Measurements from ENCODE around the gene PACRG. TPM values are rescaled to one million over a fixed set of nuclear protein-coding genes. Genes with fewer than 3 reads are reported as not detected.

The PACRG gene
- polyA plus RNA-seq, 3 donors: not detected

- Mint-ChIP-seq H3K4me3 (no peak overlapping the region), H3K27me3 (ENCODE audit: low read depth in 3 of 3) (peaks cover 3 to 8% (median 4%) of the 10 kb centered on the region in 3 donors), H3K36me3 (no peaks in the 10 kb centered on the region), H3K4me1 (peaks cover 14% of the 10 kb centered on the region), H3K9me3 (peaks cover 5 to 14% (median 8%) of the 10 kb centered on the region in 7 donors), H3K27ac (no peak overlapping the region)
- Histone ChIP-seq H3K4me3 (replicated peaks in 1 of 3; ENCODE audit: low read depth in 2 of 3, low read length in 3 of 3) (no peak overlapping the region), H3K36me3 (replicated peaks in 1 of 2; ENCODE audit: control insufficient read depth in 1 of 2, insufficient read depth in 2 of 2, low read length in 2 of 2) (no peaks in the 10 kb centered on the region), H2AFZ (ENCODE audit: insufficient read depth, low read depth, low read length, poor library complexity, severe bottlenecking) (no peak overlapping the region), H3K4me1 (ENCODE audit: control insufficient read depth in 1 of 2, insufficient read depth in 2 of 2, low read length in 2 of 2) (peaks cover 7 to 9% of the 10 kb centered on the region in 2 donors), H3K27ac (ENCODE audit: low read depth in 1 of 2, low read length in 2 of 2) (no peak overlapping the region), H4K20me1 (ENCODE audit: insufficient read depth, low read length) (no peaks in the 10 kb centered on the region), H3K9ac (ENCODE audit: insufficient read depth, low read length, poor library complexity, severe bottlenecking) (no peak overlapping the region), H3K79me2 (ENCODE audit: insufficient read depth, low read length) (no peaks in the 10 kb centered on the region), H3K27me3 (ENCODE audit: control insufficient read depth in 2 of 2, insufficient read depth in 2 of 2, low read length in 2 of 2) (no peaks in the 10 kb centered on the region), H3K4me2 (replicated peaks; ENCODE audit: extremely low read depth, low read length, poor library complexity, severe bottlenecking) (no peak overlapping the region), H3K9me3 (replicated peaks in 1 of 2; ENCODE audit: control insufficient read depth in 1 of 2, insufficient read depth in 1 of 2, low read length in 2 of 2) (peaks cover 0 to 7% of the 10 kb centered on the region in 2 donors)
- DNase-seq: no peak
- intact Hi-C loops (cut with micrococcal nuclease): no loop called here
- TF ChIP-seq CTCF (IDR thresholded peaks at IDR 0.05): no peak
- WGBS (ENCODE audit: insufficient coverage): 93% methylated on average over 6 of the region's 9 CpGs
Measured at GRCh38 chr6:163327165-163327880, 599.5 kb downstream of the PACRG start.

DNA sequence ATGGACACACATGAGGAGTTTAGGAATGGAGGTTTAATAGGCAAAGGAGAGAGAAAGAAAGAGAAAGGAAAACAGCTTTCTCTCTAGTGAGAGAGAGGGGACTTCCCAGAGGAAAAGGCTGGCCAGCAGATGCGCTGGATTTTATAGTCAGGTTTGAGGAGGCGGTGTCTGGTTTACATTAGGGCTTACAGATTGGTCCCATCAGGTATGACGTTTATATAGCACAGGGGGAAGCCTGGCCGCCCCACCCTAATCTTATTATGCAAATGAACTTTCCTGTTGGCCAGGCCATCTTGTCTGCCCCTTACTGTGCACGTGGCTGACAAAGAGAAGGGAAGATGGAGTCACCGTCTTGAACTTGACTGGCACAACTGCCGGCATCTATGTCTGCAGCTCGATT lies 600.1 kb downstream of the PACRG start:
- no peak overlapping the region for H3K4me3 ChIP-seq (replicated peaks in 1 of 3; ENCODE audit: low read depth in 2 of 3, low read length in 3 of 3)
- H3K27ac Mint-ChIP-seq: no peak overlapping the region
- H3K9me3 Mint-ChIP-seq: peaks cover 5 to 14% (median 8%) of the 10 kb centered on the region in 7 donors
- H2AFZ ChIP-seq (ENCODE audit: insufficient read depth, low read depth, low read length, poor library complexity, severe bottlenecking): no peak overlapping the region
- 93% methylated on average over 3 of the region's 8 CpGs for WGBS (ENCODE audit: insufficient coverage)
- H3K27me3 Mint-ChIP-seq (ENCODE audit: low read depth in 3 of 3): peaks cover 3 to 7% (median 4%) of the 10 kb centered on the region in 3 donors
- H3K4me2 ChIP-seq (replicated peaks; ENCODE audit: extremely low read depth, low read length, poor library complexity, severe bottlenecking): no peak overlapping the region
- no peak overlapping the region for H3K4me3 Mint-ChIP-seq
- no peak for DNase-seq
- no peaks in the 10 kb centered on the region for H3K36me3 Mint-ChIP-seq
- peaks cover 0 to 7% of the 10 kb centered on the region in 2 donors for H3K9me3 ChIP-seq (replicated peaks in 1 of 2; ENCODE audit: control insufficient read depth in 1 of 2, insufficient read depth in 1 of 2, low read length in 2 of 2)
- no peak overlapping the region for H3K27ac ChIP-seq (ENCODE audit: low read depth in 1 of 2, low read length in 2 of 2)
- peaks cover 14% of the 10 kb centered on the region for H3K4me1 Mint-ChIP-seq
- H3K9ac ChIP-seq (ENCODE audit: insufficient read depth, low read length, poor library complexity, severe bottlenecking): no peak overlapping the region
- no peak for TF ChIP-seq CTCF (IDR thresholded peaks at IDR 0.05)
- peaks cover 7 to 9% of the 10 kb centered on the region in 2 donors for H3K4me1 ChIP-seq (ENCODE audit: control insufficient read depth in 1 of 2, insufficient read depth in 2 of 2, low read length in 2 of 2)
- no peaks in the 10 kb centered on the region for H4K20me1 ChIP-seq (ENCODE audit: insufficient read depth, low read length)
- H3K27me3 ChIP-seq (ENCODE audit: control insufficient read depth in 2 of 2, insufficient read depth in 2 of 2, low read length in 2 of 2): no peaks in the 10 kb centered on the region
- no peaks in the 10 kb centered on the region for H3K36me3 ChIP-seq (replicated peaks in 1 of 2; ENCODE audit: control insufficient read depth in 1 of 2, insufficient read depth in 2 of 2, low read length in 2 of 2)
- H3K79me2 ChIP-seq (ENCODE audit: insufficient read depth, low read length): no peaks in the 10 kb centered on the region
- intact Hi-C loops (cut with micrococcal nuclease): no loop called here
